ENCODE measurements around the gene CTSH.
"Not testable (repeated sequence)": the region's sequence is repeated elsewhere in the genome, so short reads cannot be mapped to it uniquely, and the experiment has no call there.

CTSH gene

DNA sequence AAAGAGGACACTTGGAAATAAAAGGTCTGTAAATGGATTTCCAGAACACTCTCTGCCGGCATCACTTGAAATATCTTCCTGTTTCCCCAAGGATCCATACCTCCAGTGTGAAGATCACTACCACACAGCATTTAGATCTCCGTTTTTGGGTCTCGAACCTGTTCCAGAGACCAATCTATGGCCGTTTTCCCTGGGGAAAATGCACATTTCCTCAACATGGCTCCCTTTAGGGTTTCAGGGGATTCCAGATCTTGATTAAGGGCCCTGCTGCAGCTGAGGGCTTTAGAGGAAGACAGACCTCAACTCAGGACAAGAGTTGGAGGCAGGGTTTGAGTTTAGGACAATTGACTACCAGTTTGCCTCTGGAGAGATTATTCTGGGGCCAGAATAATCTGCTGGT is 2.1 kb downstream of the CTSH start:
- no peak for DNase-seq (ENCODE audit: low read depth in 4 of 4, low spot score in 1 of 4)

DNA sequence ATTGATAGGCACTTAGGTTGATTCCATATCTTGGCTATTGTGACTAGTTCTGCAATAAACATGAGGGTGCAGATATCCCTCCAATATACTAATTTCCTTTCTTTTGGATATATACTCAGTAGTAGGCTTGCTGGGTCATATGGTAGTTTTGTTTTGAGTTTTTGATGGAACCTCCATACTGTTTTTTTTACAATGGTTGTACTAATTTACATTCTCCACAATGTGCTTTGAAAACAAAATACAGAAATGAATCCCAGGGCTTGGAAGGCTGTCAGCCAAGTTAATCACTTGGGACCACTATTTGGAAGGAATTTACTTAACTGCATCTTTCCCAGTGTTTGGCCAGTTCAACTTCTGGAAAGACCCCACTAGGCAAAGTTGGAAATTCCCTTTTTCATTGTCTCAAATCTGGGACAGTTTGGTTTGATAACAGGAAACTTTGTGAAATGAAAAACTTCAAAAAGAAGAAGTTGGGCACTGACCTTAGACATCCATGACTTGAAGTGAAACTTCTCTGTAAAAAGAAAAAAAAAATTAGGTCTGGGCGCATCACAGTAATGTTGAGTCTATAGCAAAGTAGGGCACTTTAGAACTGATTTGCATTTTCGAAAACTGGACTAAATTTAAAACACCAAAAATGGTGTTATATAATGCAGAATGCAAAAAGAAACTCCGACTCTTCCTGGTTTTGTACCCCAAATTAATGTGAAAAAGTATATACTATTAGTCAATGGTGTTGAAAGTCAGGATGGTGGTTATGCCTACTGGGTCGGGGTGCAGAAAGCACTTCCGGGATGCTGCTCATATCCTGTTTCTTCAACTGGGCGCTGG is 6.0 kb downstream of the CTSH start:
- DNase-seq (ENCODE audit: low read depth in 4 of 4, low spot score in 1 of 4) = no peak

DNA sequence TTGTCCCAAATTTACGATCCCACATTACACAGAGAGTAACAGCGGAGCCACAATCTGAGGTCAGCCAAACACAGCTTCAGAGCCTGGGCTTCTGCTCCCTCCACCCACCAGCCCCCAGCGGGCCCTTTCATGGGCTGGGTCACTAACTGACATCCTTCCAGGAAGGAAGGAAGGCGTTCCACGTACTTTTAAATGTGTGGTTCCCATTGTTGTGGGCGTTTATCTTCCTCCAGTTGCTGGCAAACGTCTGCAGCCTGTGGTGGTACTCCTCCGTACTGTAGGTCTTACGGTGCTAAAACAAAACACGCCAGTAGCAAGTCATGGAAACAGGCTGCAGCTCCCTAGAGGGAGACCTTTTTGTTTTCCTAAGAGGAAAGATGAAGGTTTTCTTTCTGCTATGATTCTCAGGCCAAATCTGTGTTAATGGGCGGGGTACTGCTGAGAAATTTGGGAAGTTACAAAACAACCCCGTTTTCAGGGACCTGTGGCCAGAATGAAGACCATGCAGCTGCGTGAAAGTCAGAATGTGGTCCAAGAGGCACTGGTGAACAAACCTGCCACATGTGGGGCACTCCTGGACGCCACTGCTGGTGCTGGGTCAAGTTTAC is 7.6 kb downstream of the CTSH start:
- DNase-seq (ENCODE audit: low read depth in 4 of 4, low spot score in 1 of 4) = no peak

DNA sequence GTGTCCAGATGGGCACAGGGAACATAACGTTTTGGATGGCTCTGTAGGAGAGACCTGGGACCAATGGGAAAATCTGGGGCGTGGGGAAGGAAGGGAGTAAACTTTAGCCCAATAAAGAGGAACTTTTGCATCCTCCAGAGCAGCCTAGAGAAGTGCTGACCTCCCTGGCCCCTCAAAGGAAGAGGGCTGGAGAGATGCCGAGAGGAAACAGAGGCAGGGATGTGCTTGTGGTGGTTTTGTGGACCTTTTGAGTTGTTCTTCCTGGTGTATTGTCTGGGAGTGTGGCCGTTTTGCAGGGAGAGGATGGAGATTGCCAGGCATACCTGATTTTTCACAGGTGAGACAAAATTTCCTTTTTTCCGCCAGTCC is 10.2 kb downstream of the CTSH start:
- DNase-seq (ENCODE audit: low read depth in 4 of 4, low spot score in 1 of 4) = no peak

DNA sequence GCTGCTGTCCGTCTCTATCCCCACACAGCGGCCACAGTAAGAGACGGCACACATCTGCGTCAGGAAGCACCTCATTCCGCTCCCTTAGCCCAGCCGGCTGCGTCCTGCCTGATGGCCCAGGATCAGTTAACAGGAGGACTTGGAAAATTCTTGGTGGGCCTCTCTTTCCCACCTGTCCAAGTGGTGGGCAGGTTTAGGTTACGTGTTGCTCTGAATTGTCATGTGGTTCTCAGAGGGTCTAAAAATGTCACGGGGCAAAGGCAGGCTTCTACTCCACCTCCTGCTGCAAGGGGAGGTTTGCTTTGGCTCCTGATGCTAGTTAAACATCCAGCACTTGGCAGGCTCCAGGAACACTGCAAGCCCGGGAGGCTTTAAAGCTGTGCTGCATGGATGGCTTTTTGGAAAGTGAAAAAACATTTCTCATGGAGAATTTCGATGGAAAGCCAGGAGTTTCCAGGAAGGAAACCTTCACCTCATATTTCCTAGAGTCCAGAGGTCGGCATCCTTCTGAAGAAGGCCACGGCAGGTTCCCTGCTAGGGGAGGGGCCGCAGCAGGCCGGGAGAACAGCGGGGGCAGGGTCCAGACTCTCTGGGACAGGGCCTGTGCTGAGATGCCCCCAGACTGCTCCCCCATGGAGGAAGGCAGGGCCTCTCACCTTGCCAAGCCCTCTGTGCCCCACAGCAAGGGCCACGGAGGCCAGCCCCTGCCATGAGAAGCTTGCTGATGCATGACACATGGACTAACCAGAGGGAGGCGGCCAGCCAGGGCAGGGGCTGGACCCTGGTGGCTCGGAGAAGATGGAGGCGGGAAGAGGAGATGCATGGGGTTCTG is 10.8 kb downstream of the CTSH start:
- DNase-seq (ENCODE audit: low read depth in 4 of 4, low spot score in 1 of 4) = no peak

DNA sequence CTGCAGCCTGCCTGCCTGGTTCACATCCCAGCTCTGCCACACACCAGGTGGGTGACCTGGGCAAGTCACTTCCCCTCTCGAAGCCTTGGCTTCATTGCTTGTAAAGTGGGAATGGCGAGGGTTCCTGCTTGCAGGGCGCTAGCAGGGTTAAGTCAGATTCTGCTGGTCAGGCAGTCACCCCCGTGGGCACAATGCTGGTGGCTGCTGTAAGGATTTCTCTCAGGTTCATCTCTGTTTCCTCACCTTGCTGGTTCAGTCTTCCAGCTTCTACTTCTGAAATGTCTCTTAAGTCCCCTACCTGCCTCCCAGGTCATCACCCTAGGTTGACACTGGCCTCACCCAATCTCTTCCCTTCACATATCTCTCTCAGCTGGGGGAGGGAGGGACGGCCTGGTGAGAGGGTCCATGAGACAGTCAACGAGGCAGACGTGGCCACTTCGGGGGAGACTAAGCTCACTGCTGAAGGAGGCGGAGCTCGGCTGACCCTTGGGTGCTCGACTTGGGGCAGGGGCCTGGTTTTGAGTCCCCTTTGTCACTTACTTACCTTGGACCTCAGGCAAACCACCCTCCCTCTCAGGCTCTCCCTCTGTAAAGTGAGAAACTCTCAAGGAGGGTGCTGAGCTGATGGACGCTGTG is 11.5 kb downstream of the CTSH start:
- no peak for DNase-seq (ENCODE audit: low read depth in 4 of 4, low spot score in 1 of 4)

DNA sequence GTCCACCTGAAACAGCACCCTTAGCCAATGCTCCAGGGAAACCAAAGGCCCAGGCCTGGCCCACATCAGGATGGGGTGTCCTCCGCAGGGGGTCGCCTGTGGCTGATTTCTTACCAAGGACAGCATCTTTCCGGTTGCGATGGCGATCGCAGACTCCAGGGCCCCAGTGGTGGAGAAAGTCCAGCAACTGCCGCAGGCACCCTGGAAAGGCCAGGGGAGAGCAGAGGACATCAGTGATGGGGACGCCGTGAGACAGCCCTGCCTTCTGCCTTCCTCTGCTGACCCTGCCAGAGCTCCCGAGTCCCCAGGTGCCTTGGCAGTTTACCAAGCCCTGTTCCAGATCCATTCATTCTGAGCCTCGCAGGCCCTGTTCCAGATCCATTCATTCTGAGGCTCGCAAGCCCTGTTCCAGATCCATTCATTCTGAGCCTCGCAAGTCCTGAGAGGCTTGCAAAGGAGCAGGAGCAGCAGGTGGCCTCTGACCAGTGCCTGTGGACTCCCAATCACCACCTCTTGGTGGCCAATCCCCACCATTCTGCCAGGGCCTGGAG is 12.5 kb downstream of the CTSH start:
- no peak for DNase-seq (ENCODE audit: low read depth in 4 of 4, low spot score in 1 of 4)

DNA sequence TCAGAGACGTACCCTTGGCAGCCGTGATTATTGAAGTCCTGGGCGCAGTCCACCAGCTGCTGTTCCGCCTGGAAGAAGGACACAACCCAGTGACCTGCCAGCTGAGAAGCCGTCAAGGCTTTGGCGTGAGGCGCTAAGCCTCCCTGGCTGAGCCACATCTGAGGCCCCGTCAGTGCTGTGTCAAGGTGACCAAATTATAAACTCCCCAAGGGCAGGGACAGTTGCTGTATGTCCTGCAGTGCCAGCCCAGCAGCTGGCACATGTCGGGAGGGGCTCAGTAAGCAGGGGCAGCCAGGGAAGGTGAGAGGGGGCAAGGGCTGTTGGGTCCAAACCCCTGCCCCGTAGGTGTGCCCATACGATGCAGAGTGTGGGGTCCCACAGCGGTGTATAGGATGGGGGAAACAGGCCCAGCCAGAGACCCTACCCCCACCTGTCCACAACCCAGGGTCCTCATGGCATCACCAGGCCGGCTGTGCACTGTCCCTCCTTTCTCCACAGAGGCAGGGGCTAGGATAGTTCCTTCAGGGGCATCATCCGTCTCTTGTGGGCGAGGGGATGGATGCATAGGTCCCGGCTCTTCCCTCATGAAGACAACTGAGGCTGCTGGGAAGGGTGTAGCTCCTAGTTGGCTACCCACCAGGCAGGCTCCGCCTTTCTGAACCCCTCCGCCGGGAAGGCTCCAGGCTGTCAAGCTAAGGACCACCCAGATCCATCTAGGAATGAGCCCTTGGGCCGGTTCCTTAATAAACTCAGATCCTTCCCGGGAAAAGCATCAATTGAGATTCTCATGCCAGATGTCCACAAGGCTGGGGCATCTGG is 13.2 kb downstream of the CTSH start:
- DNase-seq (ENCODE audit: low read depth in 4 of 4, low spot score in 1 of 4) = no peak

DNA sequence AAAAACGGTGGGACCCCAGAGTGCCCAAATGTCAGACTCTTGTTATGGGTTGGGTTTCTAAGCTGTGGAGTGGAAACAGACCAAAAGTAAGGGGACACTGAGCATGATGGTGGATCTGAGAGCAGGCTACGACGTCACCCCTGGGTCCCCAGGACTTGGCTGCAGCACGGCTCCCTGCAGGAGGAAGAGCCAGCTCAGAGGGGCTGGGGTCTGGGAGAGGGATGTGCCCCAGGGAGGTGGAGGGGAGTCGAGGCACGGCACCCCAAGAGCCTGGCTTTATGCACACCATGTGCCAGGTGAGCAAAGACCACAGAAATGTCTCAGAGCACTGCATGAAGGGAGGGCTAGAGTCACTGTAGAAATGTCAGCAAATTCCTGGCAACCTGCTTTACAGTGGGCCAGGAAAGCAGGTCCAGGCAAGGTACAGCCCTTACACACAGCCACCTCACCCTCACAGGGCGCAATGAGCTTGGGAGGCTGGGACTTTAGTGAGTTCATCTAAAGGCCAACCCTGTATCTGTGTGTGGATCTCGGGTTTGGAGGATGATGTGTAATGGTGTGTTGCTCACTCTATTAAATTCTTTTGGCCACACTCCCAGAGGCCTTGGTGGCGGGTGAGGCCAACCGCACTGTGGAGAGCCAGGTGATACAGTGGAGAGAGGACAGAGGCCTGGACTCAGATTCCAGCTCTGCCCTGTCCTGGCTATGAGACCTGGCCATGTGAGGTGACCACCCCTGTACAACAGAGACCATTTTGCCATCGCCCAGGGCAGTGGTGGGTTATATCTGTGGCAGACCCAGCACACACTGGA is 14.1 kb downstream of the CTSH start:
- no peak for DNase-seq (ENCODE audit: low read depth in 4 of 4, low spot score in 1 of 4)

DNA sequence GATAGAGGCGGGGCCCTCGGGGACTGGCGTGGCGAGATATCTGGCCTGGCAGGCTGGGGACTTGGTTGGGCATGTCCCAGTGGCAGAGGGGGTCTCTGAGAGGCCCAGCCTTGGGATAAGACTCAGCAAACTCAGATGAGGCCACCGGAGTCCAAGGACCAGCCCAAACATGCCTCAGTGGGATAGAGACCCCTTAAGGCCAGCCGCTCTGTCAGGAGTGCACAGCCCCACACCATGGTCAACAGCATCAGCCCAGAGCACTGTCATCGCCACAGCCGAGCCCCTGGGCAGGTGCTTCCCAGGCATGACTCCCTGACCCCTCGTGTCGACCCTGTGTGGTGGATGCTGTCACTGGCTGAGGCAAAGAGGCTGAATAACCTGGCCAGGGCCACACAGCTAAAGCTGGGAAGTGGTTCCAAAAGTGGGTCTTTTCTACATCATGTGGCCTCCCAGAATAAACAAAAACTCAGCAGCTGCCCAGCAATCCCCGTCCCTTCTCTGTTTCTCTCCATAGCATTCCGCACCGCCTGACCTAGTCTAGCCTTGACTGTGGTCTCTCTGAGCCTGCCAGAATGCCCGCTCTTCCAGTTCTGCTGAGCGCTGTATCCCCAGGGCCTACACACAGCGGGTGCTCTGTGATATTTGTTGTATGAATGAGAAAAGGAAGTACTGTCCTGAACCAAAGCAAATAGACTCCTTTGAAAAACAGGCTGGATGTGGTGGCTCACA is 15.1 kb downstream of the CTSH start:
- DNase-seq (ENCODE audit: low read depth in 4 of 4, low spot score in 1 of 4) = no peak

DNA sequence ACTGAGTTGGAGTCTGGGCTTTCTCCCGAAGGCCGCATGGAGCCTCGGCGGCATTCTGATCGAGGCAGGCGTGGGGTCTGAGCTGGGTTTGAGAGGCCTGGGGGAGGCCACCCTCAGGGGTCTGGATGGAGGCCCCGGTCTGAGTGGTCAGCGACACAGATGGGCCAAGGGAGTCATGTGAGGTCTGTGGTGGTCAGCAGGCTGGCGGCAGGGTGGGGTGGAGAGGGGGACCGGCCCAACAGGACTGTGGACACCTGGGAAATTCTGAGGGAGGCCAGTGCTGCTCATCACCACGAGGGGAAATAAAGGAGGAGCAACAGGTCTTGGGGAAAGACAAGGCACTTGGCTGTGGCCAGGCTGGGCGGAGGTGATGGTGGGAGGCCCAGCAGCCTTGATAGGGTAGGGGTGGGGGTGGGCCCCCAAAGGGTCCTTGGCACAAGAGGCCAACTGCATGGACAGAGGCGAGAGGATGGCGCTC is 16.2 kb downstream of the CTSH start:
- DNase-seq (ENCODE audit: low read depth in 4 of 4, low spot score in 1 of 4) = no peak

DNA sequence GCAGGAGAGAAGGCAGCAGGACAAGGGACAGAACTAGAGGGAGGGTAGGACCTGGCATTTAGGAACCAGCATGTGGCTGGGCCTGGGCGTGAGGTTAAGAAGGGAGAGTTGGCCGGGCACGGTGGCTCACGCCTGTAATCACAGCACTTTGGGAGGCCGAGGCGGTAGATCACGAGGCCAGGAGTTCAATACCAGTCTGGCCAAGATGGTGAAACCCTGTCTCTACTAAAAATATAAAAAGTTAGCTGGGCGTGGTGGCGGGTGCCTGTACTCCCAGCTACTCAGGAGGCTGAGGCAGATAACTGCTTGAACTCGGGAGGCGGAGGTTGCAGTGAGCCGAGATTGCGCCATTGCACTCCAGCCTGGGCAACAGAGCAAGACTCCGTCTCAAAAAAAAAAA is 16.7 kb downstream of the CTSH start:
- not testable (repeated sequence) for DNase-seq (ENCODE audit: low read depth in 4 of 4, low spot score in 1 of 4)

DNA sequence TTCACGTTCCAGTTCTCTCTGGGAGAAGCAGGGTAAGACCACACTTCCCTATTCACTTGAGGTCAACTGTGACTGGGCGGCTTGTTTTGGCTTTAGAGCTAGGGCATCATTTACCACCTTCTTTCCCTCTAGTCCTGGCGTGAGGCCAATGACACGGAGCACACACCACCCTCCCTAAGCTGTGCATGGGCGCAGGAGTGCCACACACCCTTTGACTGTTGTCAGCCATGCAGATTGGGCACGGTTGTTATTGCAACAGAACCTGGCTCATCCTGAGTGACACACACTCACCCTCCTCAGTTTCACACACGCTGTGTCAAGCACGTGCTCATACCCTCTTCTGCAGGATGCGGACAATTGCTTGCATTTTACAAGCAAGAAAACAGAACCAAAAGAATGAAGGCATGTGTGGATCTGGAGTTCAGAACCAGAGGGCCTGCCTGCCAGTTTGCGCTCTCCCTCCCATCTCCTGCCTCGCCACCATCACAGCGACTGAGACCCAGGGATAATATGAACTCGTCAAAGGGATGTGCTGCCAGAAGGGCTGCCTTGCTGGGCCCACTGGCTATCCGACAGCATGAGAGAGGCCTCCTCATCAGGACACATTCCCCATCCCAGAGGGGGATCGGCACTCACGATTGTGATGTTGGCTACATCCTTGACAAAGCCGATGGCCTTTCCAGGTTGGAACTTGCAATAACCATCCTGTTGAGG is 17.6 kb downstream of the CTSH start:
- no peak for DNase-seq (ENCODE audit: low read depth in 4 of 4, low spot score in 1 of 4)

DNA sequence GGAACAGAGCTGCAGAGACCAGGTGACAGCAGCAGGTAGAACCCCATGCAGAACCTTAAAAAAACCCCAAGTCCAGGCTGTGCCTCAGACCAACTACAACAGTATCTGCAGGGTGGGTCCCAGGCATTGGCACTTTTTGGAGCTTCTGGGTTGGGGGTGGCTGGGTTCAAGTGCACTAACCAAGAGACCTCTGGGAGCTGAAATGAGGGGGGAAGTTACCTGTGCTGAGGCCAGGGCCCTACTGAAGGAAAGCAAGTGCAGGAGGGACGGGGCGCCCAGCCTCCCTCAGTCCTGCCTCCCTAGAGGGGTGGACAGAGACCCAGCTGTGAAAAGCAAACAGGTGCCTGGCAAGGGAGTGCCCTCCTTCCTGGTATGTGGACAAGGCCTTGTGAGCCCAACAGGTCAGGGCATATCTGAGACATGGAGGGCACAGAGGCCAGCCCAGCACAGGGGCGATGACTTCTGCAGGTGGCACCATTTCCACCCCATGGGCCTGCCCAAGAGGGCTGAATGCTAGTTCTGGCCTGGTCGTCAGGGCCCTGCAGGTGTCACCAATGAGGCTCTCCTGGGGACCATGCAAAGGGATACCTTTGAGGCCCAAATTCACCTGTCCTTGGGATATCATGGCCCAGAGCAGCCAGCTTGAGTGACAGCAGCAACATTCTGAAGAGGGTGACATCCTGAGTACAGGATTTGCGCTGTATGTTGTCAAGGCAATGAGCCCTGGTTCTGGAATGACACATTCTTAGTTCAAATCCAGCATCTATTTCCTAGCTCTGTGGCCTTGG is 18.7 kb downstream of the CTSH start:
- DNase-seq (ENCODE audit: low read depth in 4 of 4, low spot score in 1 of 4) = no peak

DNA sequence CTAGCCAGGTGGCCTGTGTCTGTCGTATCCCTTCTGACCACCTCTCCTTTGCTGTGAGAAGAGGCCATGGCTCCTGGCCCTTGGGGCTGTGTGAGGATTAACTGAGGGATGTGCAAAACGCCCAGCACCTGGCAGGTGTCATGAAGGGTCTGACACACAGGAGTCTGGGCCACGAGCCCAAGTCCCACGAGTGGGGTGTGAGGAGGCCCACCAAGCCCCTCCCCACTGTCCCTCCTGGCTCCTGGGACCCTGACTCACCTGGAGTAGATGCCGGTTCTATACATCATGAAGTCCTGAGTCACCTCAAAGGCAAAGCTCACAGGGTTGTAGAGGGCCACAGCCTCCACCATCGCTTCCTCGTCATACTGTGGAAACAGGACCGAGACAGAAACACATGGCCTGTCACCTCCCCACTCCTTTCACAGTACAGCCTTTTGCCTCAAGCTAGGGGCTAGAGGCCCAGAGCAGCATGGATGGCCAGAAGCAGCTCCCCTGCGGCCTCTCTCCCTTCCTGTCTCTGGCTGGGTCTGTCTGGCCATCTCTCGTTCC is 19.7 kb downstream of the CTSH start:
- no peak for DNase-seq (ENCODE audit: low read depth in 4 of 4, low spot score in 1 of 4)

DNA sequence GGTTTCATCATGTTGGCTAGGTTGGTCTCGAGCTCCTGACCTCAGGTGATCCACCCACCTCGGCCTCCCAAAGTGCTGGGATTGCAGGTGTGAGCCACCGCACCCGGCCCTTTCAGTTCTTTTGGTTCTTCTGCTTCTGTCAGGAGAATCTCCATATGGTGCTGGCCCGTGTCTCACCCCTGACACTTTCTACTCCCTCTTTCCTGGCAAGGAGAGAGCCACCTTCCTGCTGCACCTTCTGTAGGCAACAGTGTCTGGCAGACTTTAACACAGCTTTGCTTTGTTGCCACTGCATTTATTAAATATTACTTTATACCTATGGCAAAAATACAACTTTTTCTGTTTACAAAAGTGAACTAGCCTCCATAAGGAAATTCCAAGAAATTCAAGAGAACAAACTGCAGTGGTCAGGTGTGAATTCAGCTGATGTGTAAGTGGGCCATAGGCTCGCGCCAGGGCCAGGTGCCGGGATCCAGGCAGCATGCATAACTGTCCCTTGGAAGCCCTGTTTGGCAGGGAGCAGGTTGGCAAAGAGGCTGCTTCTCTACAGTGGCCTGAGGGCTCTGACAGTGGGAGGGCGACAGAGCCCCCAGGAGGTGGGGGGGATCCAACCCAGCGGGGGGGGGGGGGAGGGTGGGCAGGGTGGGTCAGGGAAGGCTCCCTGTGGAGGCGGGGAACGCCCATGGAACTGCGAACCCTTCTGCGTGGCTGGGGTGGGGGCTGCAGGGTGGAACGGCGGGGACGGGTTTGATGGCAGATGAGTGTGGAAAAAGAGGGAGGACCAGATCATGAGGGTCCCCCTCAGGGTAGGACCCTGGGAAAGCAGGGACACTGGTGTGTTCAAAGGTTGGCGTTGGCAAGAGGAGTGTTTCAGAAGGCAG is 21.1 kb downstream of the CTSH start:
- no peak for DNase-seq (ENCODE audit: low read depth in 4 of 4, low spot score in 1 of 4)

Data from stimulated activated CD4-positive, alpha-beta T cell treated with anti-CD3 and anti-CD28 coated beads, Interleukin-1b, Interleukin-23, amount 100 ng/mL, for 24 hours (primary cell).